KOPT-K1 (cell line): ENCODE data around the gene FASTK.
A peak's percentile ranks its signal among the peaks of the same experiment; 100 is the strongest.
"Not testable (repeated sequence)": the region's sequence is repeated elsewhere in the genome, so short reads cannot be mapped to it uniquely, and the experiment has no call there.

Source experiments
- H3K27ac ChIP-seq: fragments of 200-600 bp; sonication (generic); 2 replicates; pipeline ENCODE4 v1.5.1; 2016; ENCODE audit warnings: antibody characterized with exemption, mild to moderate bottlenecking, low read depth, low read length; ENCODE audit not compliant: poor library complexity, severe bottlenecking
- H3K36me3 ChIP-seq: fragments of 200-600 bp; sonication (generic); 2 replicates; pipeline ENCODE4 v1.5.1; 2017; ENCODE audit warnings: antibody characterized with exemption, mild to moderate bottlenecking, low read length, moderate library complexity; ENCODE audit not compliant: insufficient read depth
- H3K9me3 ChIP-seq: fragments of 200-600 bp; sonication (generic); 2 replicates; pipeline ENCODE4 v1.5.1; 2017; ENCODE audit warnings: antibody characterized with exemption, low read length, mild to moderate bottlenecking; ENCODE audit not compliant: insufficient read depth, poor library complexity, severe bottlenecking

Gene FASTK

DNA sequence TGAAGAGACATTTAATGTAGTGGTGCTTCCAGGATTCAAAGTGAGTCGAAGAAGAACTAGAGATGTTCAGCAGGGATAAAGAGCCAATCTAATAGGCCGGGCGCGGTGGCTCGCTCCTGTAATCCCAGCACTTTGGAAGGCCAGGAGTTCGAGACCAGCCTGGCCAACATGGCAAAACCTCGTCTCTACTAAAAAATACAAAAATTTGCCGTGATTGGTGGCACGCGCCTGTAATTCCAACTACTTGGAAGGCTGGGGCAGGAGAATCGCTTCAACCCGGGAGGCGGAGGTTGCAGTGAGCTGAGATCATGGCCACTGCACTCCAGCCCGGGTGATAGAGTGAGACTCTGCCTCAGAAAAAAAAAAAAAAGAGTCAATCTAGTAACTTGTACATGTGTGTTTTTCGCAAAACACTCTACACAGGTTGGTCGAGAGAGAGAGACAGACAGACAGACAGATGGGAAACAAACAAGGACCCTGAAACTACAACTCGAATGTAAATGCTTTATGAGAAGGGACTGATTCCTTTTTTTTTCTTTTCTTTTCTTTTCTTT, 51.6 kb downstream of the FASTK start:
- Histone ChIP-seq H3K9me3 (no peaks in the 10 kb centered on the region), H3K27ac (peak overlapping the region; percentile 64), H3K36me3 (peaks cover 21% of the 10 kb centered on the region; the same call in 1 of the 2 replicates)

GRCh38 chr7:151028131-151028947, 52.3 kb downstream of the FASTK start, which contains the start of gene ABCB8:
Gene ABCB8, plus strand, starts transcription at chr7:151028450. Its CDS starts 66 bp downstream, at chr7:151028516.
- Histone ChIP-seq H3K27ac (peak within 1 kb of the TSS; percentile 64), H3K9me3 (no peaks in the 10 kb centered on the region)

GRCh38 chr7:151027728-151028130, 52.9 kb downstream of the FASTK start:
- Histone ChIP-seq H3K27ac (peak overlapping the region; percentile 64), H3K36me3 (peaks cover 14% of the 10 kb centered on the region; the same call in 1 of the 2 replicates)
- H3K9me3 ChIP-seq = not testable (repeated sequence)

More at GRCh38 chr7:151028131-151028947, 52.3 kb downstream of the FASTK start, which contains the start of gene ABCB8:
- H3K36me3 ChIP-seq = peaks cover 20% of the 10 kb centered on the region; the same call in 1 of the 2 replicates

- H3K27ac ChIP-seq, H3K36me3 ChIP-seq, H3K9me3 ChIP-seq: not testable (repeated sequence)
These were observed 53.6 kb downstream of the FASTK start for GRCh38 chr7:151026771-151027727.
